IMR-90 (cell line): ENCODE measurements around the gene NUP153. TPM values are rescaled to one million over a fixed set of nuclear protein-coding genes. Genes with fewer than 3 reads are reported as not detected.
A peak's percentile ranks its signal among the peaks of the same experiment; 100 is the strongest.

Experiments
- ATAC-seq: fragments of 200-7000 bp; cut with Tn5 transposase; 2 replicates; pipeline ENCODE4 v1.9.1; 2020; ENCODE audit warnings: low read depth, mild to moderate bottlenecking, moderate library complexity
- BruUV-seq: library from RNA; stranded (reverse); fragments of 400-500 nt; replicated peaks from 2 replicates; lab custom pipeline; 2021; lab: Mats Ljungman, UMichigan
- CTCF ChIA-PET: fragments of 300-600 bp; formaldehyde crosslinking; extraction: SDS; loops from one replicate; lab custom pipeline; 2021; ENCODE audit warnings: antibody characterized with exemption; lab: Yijun Ruan, JAX
- POLR2A ChIA-PET: fragments of 300-600 bp; sonication (Branson Sonifier 250); formaldehyde crosslinking; loops from one replicate; lab custom pipeline; 2022; ENCODE audit warnings: antibody characterized with exemption; ENCODE audit not compliant: unreplicated experiment; lab: Charles Lee
- DNase-seq: peaks from one replicate; pipeline ENCODE4 v3.0.0; 2013
- H2AFZ ChIP-seq: replicated peaks from 2 replicates; pipeline ENCODE3; 2013; ENCODE audit warnings: low read length, mild to moderate bottlenecking; ENCODE audit not compliant: poor library complexity
- H2AK5ac ChIP-seq: 2 replicates; pipeline ENCODE4 v1.6.1; 2013; ENCODE audit warnings: low read depth, low read length, inconsistent platforms
- H2AK9ac ChIP-seq: replicated peaks from 2 replicates; pipeline ENCODE3; 2013; ENCODE audit warnings: mild to moderate bottlenecking, low read depth, low read length, moderate library complexity; ENCODE audit not compliant: poor library complexity
- H2BK120ac ChIP-seq: 2 replicates; pipeline ENCODE4 v1.6.1; 2013; ENCODE audit warnings: low read depth, low read length, inconsistent platforms
- H2BK15ac ChIP-seq: 3 replicates; pipeline ENCODE4 v1.6.1; 2013; ENCODE audit warnings: low read depth, low read length, inconsistent platforms
- H2BK20ac ChIP-seq: 2 replicates; pipeline ENCODE4 v1.6.1; 2013; ENCODE audit warnings: low read depth, mild to moderate bottlenecking, inconsistent platforms, low read length, moderate library complexity
- H2BK5ac ChIP-seq: 2 replicates; pipeline ENCODE4 v1.6.1; 2013; ENCODE audit warnings: mild to moderate bottlenecking, low read depth, low read length, inconsistent platforms; ENCODE audit not compliant: poor library complexity, severe bottlenecking
- H3K14ac ChIP-seq: replicated peaks from 2 replicates; pipeline ENCODE4 v1.6.1; 2013; ENCODE audit warnings: low read depth, low read length, inconsistent platforms
- H3K18ac ChIP-seq: 2 replicates; pipeline ENCODE4 v1.6.1; 2013; ENCODE audit warnings: low read depth, low read length, control low read depth
- H3K23ac ChIP-seq: 2 replicates; pipeline ENCODE4 v1.6.1; 2013; ENCODE audit warnings: low read depth, low read length, inconsistent platforms
- H3K27ac ChIP-seq: 2 replicates; pipeline ENCODE4 v1.5.1; 2013; ENCODE audit warnings: mild to moderate bottlenecking, control low read depth, low read length; ENCODE audit not compliant: insufficient read depth
- H3K27me3 ChIP-seq: 2 replicates; pipeline ENCODE4 v1.6.1; 2013; ENCODE audit warnings: low read length; ENCODE audit not compliant: control insufficient read depth, insufficient read depth
- H3K36me3 ChIP-seq: 2 replicates; pipeline ENCODE4 v1.6.1; 2013; ENCODE audit warnings: low read length, mixed read lengths; ENCODE audit not compliant: control insufficient read depth, insufficient read depth
- H3K4ac ChIP-seq: 2 replicates; pipeline ENCODE4 v1.6.1; 2013; ENCODE audit warnings: low read depth, low read length, inconsistent platforms
- H3K4me1 ChIP-seq: 2 replicates; pipeline ENCODE4 v1.6.1; 2013; ENCODE audit warnings: low read length, mixed read lengths; ENCODE audit not compliant: control insufficient read depth, insufficient read depth
- H3K4me2 ChIP-seq: 2 replicates; pipeline ENCODE4 v1.6.1; 2013; ENCODE audit warnings: low read depth, mild to moderate bottlenecking, control low read depth, low read length, moderate library complexity
- H3K4me3 ChIP-seq: 2 replicates; pipeline ENCODE4 v1.5.1; 2013; ENCODE audit warnings: low read depth, mild to moderate bottlenecking, control low read depth, low read length, moderate library complexity; ENCODE audit not compliant: insufficient read depth
- H3K56ac ChIP-seq: 2 replicates; pipeline ENCODE4 v1.6.1; 2013; ENCODE audit warnings: low read length, inconsistent platforms; ENCODE audit not compliant: insufficient read depth; ENCODE audit errors: extremely low read depth
- H3K79me1 ChIP-seq, 2 experiments: 2 replicates each; pipeline ENCODE4 v1.6.1; 2013; ENCODE audit warnings: low read length in 2 of 2, inconsistent platforms in 1 of 2, low read depth in 1 of 2
- H3K9ac ChIP-seq: 2 replicates; pipeline ENCODE4 v1.6.1; 2013; ENCODE audit warnings: low read depth, low read length, control low read depth
- H3K9me1 ChIP-seq: 2 replicates; pipeline ENCODE4 v1.6.1; 2013; ENCODE audit warnings: low read length, inconsistent platforms; ENCODE audit not compliant: insufficient read depth
- H3K9me3 ChIP-seq: 2 replicates; pipeline ENCODE4 v1.6.1; 2013; ENCODE audit warnings: low read length; ENCODE audit not compliant: control insufficient read depth, insufficient read depth
- H4K20me1 ChIP-seq: 2 replicates; pipeline ENCODE4 v1.6.1; 2013; ENCODE audit warnings: low read length, inconsistent platforms; ENCODE audit not compliant: insufficient read depth
- H4K5ac ChIP-seq: 2 replicates; pipeline ENCODE4 v1.6.1; 2013; ENCODE audit warnings: mild to moderate bottlenecking, low read depth, low read length, control low read depth
- H4K8ac ChIP-seq, 2 experiments: 2 replicates each; pipeline ENCODE4 v1.6.1; 2013; ENCODE audit warnings: low read depth in 2 of 2, low read length in 2 of 2, control low read depth in 1 of 2, inconsistent platforms in 1 of 2
- H4K91ac ChIP-seq: 2 replicates; pipeline ENCODE4 v1.6.1; 2013; ENCODE audit warnings: low read depth, low read length, inconsistent platforms; ENCODE audit not compliant: insufficient read depth
- BHLHE40 ChIP-seq: fragments of 150-350 bp; IDR thresholded peaks from 2 replicates; pipeline ENCODE4 v1.6.1; 2016; ENCODE audit warnings: mild to moderate bottlenecking, low read depth, low read length
- CEBPB ChIP-seq: IDR thresholded peaks from 2 replicates; pipeline ENCODE4 v1.6.1; 2012; ENCODE audit warnings: low read depth, low read length, improper control_type of control experiment
- CHD1 ChIP-seq: IDR thresholded peaks from 2 replicates; pipeline ENCODE4 v1.6.1; 2012; ENCODE audit warnings: low read depth, low read length, improper control_type of control experiment
- FOS ChIP-seq: fragments of 150-350 bp; IDR thresholded peaks from 2 replicates; pipeline ENCODE4 v1.6.1; 2016; ENCODE audit warnings: low read depth, low read length
- MAFK ChIP-seq: IDR thresholded peaks from 2 replicates; pipeline ENCODE4 v1.6.1; 2012; ENCODE audit warnings: low read depth, low read length, improper control_type of control experiment
- MAZ ChIP-seq: IDR thresholded peaks from 2 replicates; pipeline ENCODE4 v1.6.1; 2012; ENCODE audit warnings: low read depth, mild to moderate bottlenecking, low read length, improper control_type of control experiment, moderate library complexity, borderline replicate concordance
- MXI1 ChIP-seq: IDR thresholded peaks from 2 replicates; pipeline ENCODE4 v1.6.1; 2012; ENCODE audit warnings: low read depth, mild to moderate bottlenecking, low read length, moderate library complexity, borderline replicate concordance
- NFE2L2 ChIP-seq: fragments of 150-350 bp; IDR thresholded peaks from 2 replicates; pipeline ENCODE4 v1.6.1; 2016; ENCODE audit warnings: low read depth, mild to moderate bottlenecking, low read length
- POLR2A ChIP-seq: IDR thresholded peaks from 2 replicates; pipeline ENCODE4 v1.6.1; 2012; ENCODE audit warnings: mild to moderate bottlenecking, low read depth, low read length
- RAD21 ChIP-seq: IDR thresholded peaks from 2 replicates; pipeline ENCODE4 v1.6.1; 2012; ENCODE audit warnings: low read length, improper control_type of control experiment
- RCOR1 ChIP-seq: IDR thresholded peaks from 2 replicates; pipeline ENCODE4 v1.6.1; 2012; ENCODE audit warnings: mild to moderate bottlenecking, low read length, improper control_type of control experiment; ENCODE audit not compliant: insufficient replicate concordance
- RFX5 ChIP-seq: IDR thresholded peaks from 2 replicates; pipeline ENCODE4 v1.8.0; 2012; ENCODE audit warnings: low read depth, mild to moderate bottlenecking, low read length, moderate library complexity
- SMC3 ChIP-seq: fragments of 150-350 bp; IDR thresholded peaks from 2 replicates; pipeline ENCODE4 v1.6.1; 2016; ENCODE audit warnings: low read depth, mild to moderate bottlenecking, antibody characterized with exemption, low read length, moderate library complexity
- WGBS, 2 experiments: methylation state at CpG; one replicate each; pipeline versions ENCODE4 v1.1.5 to v1.1.7; 2013; ENCODE audit warnings: missing lambda C conversion rate in 2 of 2; ENCODE audit not compliant: insufficient read length in 1 of 2; ENCODE audit errors: extremely low coverage in 2 of 2; 5-methylcytosine and 5-hydroxymethylcytosine counted together
- dilution Hi-C: fragments of 300-500 bp; cut with HindIII; formaldehyde crosslinking; loops from one replicate; pipeline ENCODE4 v1.14.3; 2018; ENCODE audit warnings: low sequenced_read_pairs; ENCODE audit not compliant: unreplicated experiment
- in situ Hi-C: fragments of 300-500 bp; cut with MboI; formaldehyde crosslinking; loops from 3 replicates; pipeline ENCODE4 v1.14.3; 2019; ENCODE audit warnings: low sequenced_read_pairs, inconsistent platforms, mixed read lengths
- intact Hi-C: fragments of 100-400 bp; cut with micrococcal nuclease; formaldehyde crosslinking; loops from 2 replicates; pipeline ENCODE4 v1.10.0; 2022
- polyA plus RNA-seq, 3 experiments: library from polyadenylated mRNA; depleted of rRNA; stranded (reverse); fragments of >200 nt; gene quantifications; 2 replicates each; pipeline ENCODE4 v1.2.3, GENCODE V29; 2012; ENCODE audit warnings: low replicate concordance in 1 of 3
- total RNA-seq: library from RNA; depleted of rRNA; stranded (reverse); fragments of >200 nt; gene quantifications from 2 replicates; pipeline ENCODE4 v1.2.3, GENCODE V29; 2012
- TF ChIP-seq, protein P1 (sequence below): fragments of 150-350 bp; IDR thresholded peaks from 2 replicates; pipeline ENCODE4 v1.6.1; 2017; ENCODE audit warnings: mild to moderate bottlenecking, antibody characterized with exemption, low read length, low read depth
- TF ChIP-seq, protein P2 (sequence below): conservative IDR thresholded peaks from 2 replicates; pipeline ENCODE4 v1.5.1; 2012; ENCODE audit warnings: mild to moderate bottlenecking, low read depth, low read length, improper control_type of control experiment

Gene NUP153
- total and polyA plus RNA-seq, 2 of the 4 experiments (the other 2 are of a cell fraction): 17.2 to 39.4 TPM

DNA sequence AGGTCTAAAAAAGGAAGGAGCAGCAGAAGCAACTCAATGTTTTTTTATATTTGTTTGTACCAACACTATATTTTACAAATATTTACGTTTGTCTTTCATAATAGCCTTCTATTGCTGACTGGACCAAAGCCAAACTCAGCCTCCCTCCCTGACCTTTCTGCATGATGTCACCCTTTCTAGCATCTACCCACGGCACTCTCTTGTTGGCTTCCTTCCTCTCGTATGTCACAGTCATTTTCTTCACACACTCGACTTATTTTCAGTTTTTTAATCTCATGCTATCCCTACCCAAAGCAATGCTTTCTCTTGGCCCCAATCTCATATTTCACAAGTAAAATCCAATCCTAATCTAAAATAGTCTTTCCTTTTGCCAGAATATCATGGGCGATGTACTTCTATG is 122.9 kb downstream of the NUP153 start:
- intact Hi-C loops: loop anchor here (1.0 to 2.0 kb wide), 3 partner anchors 191 to 428 kb away; partner anchors contain the start of genes CAP2 and RBM24
- ChIA-PET CTCF (interaction anchor here (0.6 to 1.4 kb wide), 13 partner anchors 12 to 677 kb away, joined by 3 to 5 read pairs (median 3); partner anchors contain the start of gene FAM8A1), POLR2A (no interaction called here)
- no peak overlapping the region for H3K4me3 ChIP-seq
- H3K9ac ChIP-seq: no peak overlapping the region
- no peak overlapping the region for H3K27ac ChIP-seq
- no peak overlapping the region for H2AK9ac ChIP-seq
- H2AFZ ChIP-seq: no peak overlapping the region
- peak; percentile 38 for ATAC-seq
- no peak overlapping the region for H2AK5ac ChIP-seq
- 20% methylated on average over 3 of the region's 5 CpGs; no CpG with 5 or more reads in 1 of the 2 experiments for WGBS, 2 experiments
- peak; percentile 59 for DNase-seq
- H2BK5ac ChIP-seq: no peak overlapping the region
- 0 out of 2 replicates have a peak, but pooled peaks cover 2% of the 10 kb centered on the region for H3K9me1 ChIP-seq
- H4K20me1 ChIP-seq: no peaks in the 10 kb centered on the region
- peaks cover 2% of the 10 kb centered on the region; the same call in 1 of the 2 replicates for H3K4me1 ChIP-seq
- H3K18ac ChIP-seq: no peak overlapping the region
- H3K4ac ChIP-seq: no peak overlapping the region
- H4K5ac ChIP-seq: no peak overlapping the region
- H2BK20ac ChIP-seq: no peak overlapping the region
- in situ Hi-C loops: loop anchor here (10.0 kb wide), 1 partner anchor 299 kb away; the partner anchor contains the start of gene RBM24
- no peaks in the 10 kb centered on the region for H3K36me3 ChIP-seq
- H4K91ac ChIP-seq: no peak overlapping the region
- no peaks in the 10 kb centered on the region for H3K27me3 ChIP-seq
- TF ChIP-seq BHLHE40 (no peak), RCOR1 (no peak), RAD21 (no peak), CHD1 (no peak), RFX5 (no peak), MAFK (no peak), NFE2L2 (no peak), SMC3 (no peak), FOS (no peak), MAZ (no peak), CEBPB (no peak), MXI1 (no peak), POLR2A (no peak)
- TF ChIP-seq, protein P1, sequence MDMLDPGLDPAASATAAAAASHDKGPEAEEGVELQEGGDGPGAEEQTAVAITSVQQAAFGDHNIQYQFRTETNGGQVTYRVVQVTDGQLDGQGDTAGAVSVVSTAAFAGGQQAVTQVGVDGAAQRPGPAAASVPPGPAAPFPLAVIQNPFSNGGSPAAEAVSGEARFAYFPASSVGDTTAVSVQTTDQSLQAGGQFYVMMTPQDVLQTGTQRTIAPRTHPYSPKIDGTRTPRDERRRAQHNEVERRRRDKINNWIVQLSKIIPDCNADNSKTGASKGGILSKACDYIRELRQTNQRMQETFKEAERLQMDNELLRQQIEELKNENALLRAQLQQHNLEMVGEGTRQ: no peak
- TF ChIP-seq, protein P2, sequence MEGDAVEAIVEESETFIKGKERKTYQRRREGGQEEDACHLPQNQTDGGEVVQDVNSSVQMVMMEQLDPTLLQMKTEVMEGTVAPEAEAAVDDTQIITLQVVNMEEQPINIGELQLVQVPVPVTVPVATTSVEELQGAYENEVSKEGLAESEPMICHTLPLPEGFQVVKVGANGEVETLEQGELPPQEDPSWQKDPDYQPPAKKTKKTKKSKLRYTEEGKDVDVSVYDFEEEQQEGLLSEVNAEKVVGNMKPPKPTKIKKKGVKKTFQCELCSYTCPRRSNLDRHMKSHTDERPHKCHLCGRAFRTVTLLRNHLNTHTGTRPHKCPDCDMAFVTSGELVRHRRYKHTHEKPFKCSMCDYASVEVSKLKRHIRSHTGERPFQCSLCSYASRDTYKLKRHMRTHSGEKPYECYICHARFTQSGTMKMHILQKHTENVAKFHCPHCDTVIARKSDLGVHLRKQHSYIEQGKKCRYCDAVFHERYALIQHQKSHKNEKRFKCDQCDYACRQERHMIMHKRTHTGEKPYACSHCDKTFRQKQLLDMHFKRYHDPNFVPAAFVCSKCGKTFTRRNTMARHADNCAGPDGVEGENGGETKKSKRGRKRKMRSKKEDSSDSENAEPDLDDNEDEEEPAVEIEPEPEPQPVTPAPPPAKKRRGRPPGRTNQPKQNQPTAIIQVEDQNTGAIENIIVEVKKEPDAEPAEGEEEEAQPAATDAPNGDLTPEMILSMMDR: no peak
- H3K4me2 ChIP-seq: peak overlapping the region; percentile 53; the same call in 1 of the 2 replicates
- no peak overlapping the region for H3K23ac ChIP-seq
- no peak overlapping the region for H2BK15ac ChIP-seq
- no peak overlapping the region for H3K56ac ChIP-seq
- H3K79me1 ChIP-seq: no peaks in the 10 kb centered on the region
- no peaks in the 10 kb centered on the region for H3K9me3 ChIP-seq
- no TSS peak for BruUV-seq
- H4K8ac ChIP-seq: no peak overlapping the region
- H2BK120ac ChIP-seq: no peak overlapping the region
- no peak overlapping the region for H3K14ac ChIP-seq
- dilution Hi-C loops: no loop called here
